Measurements from ENCODE around the gene SDHC.

Gene SDHC, protein sequence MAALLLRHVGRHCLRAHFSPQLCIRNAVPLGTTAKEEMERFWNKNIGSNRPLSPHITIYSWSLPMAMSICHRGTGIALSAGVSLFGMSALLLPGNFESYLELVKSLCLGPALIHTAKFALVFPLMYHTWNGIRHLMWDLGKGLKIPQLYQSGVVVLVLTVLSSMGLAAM

DNA sequence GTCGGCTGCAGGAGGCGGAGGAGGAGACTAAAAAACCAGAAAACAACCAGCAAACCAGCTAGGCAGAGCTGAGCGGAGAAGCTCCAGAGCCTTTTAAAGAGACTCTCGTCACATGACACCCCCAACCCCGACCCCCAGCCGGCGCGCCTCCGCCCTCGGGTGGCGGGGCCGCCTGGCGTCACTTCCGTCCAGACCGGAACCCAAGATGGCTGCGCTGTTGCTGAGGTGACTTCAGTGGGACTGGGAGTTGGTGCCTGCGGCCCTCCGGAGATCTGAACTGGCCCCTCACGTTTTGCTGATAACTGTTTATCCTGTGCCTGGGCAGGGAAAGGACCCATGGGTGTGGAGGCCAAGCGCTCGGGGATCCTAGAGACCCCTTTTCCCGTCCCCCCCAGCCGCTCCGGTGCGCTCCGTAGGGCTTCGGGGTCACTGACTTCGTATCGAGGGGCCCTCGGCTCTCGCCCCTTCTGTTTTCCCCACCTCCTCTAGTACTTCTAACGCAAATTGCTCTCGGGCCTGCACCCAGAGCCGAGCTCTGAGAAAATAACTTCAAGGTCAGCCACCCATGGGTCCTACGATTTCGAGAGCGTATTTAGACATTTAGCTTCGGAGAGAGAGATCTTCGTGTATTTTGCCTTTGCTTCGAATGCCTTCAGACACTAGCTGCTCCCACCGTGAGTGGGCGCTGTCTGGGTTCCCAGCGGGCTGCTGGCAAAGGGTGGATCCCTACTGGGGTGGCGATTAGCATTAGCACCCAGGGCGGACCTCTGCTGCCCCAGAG lies at the start of gene SDHC:
Gene SDHC, plus strand, starts transcription at position 181 of the 781 bp plus-strand sequence. Its CDS starts 25 bp downstream, at position 206.
- DNase-seq: peak; percentile 47 to 95 (median 88)

DNA sequence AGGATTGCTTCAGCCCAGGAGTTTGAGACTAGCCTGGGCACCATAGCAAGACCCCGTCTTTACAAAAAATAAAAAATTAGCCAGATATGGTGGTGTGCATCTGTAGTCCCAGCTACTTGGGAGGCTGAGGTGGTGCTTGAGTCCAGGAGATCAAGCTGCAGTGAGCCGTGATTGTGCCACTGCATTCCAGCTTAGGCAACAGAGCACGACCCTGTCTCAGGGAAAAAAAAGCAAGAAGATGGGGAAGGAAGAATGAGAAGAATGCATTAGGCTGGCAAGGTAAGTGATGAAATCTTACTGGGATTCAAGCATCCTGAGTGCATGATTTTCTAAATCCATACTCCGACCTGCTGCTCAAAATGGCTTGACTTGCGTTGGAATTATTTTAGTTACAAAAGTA lies 48.9 kb upstream of the SDHC start:
- no peak for DNase-seq

DNA sequence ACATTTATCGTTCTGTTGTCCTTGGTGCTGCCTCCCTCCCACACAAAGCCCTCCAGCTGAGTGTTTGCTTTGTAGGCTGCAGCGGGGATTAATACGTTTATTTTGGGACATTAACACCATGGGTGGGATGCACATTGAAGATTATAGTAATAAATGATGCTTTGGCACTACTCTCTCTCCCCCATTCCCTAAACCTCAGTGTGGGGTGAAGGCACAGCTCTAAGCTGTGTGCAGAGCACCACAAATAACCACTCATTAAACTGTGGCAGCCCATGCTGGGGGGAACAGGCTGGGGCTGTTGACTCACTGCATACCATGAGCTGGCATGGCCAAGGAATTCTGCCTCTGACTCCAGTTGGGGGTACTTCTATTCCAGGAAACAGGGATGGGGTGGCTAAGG lies 48.0 kb upstream of the SDHC start:
- peak in 1 of 56 donors; percentile 9 for DNase-seq

DNA sequence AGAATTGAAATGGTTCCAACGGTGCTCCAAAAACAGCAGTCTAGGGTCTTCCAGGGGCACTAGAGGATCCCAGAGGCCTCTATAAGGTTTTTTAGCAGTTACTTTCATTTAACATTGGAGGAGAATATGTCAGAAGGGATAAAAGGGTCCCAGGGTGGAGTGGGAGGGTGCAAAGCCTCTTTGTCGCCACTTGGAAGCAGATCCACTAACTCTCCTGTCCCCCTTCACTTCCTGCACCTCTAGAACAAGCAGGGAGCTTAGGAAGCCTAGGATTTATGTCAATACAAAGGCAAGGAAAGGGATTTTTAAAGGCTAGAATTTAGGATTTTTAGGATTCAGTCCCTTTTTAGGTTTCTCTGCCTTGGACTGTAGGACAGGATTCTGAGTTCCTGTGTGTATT lies 47.3 kb upstream of the SDHC start:
- no peak for DNase-seq

DNA sequence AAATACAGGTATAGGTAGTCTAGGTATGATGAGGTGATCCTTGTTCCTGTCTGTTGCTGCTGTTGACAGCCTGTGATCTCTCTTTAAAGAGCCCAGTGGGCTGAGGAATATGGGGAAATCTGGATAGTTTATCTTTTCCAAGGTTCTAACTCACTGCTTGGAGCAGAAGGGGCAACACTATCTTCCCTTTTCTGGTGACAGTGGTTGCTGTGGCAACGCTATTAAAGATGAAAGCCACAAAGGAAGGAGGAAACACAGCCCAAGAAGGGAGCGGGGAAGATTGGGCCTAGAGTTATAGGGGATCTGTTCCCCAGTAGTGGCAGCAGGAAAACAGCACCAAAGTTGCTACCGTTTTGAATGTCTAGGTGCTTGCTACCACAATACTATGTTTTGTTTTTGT lies 46.9 kb upstream of the SDHC start:
- no peak for DNase-seq

DNA sequence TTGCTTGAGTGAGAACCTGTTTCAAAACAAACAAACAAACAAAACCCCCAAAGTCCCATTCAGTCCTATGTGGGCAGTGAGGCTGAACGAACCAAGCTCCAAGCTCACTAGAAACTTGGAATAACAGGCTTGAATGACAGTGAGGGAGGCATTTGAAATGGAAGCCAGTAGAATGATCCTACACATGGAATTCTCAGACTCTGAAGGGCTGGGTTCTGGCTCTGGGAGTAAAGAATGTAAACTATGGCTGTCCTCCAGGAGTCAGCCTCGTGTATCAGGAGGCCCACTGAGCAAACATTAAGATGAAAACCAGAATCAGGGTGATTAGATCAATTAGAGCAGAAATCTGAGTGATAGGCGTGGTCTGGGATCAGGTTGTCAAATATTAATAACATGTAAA lies 40.8 kb upstream of the SDHC start:
- DNase-seq: no peak

DNA sequence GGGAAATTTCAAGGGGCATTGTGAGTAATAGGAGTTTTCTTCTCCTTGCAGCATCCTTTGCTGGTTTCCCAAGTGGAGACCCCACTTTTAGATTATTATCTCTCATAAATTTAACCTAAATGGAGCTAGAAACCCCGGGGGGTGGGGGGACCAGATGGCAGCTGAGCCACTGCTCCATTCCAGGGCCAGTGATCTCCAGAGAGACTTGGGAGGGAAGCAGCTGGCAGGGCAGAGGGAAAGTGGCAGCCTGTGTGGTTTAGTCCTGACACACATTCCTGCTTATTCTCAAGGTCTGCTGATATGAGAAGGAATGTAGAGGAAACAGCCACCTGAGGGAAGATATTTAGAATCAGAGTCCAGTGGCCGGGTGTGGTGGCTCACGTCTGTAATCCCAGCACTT lies 39.3 kb upstream of the SDHC start:
- no peak for DNase-seq

DNA sequence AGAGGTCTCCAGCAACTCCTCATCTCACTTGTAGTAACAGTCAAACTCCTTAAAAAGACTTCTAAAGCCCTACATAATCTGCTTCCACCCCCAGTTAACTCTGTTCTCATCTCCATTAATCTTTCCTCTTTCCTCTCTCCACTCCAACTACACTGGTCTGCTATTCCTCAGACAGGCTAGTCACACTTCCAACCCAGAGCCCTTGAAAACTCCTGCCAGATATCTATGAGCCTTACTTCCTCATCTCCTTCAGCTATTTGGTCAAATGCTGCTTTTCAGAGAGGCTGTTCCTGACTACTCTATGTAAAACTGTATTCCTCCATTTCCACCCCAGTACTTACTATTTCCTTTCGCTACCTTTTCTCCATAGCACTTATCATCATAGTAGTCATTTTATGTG lies 31.2 kb upstream of the SDHC start:
- no peak for DNase-seq

DNA sequence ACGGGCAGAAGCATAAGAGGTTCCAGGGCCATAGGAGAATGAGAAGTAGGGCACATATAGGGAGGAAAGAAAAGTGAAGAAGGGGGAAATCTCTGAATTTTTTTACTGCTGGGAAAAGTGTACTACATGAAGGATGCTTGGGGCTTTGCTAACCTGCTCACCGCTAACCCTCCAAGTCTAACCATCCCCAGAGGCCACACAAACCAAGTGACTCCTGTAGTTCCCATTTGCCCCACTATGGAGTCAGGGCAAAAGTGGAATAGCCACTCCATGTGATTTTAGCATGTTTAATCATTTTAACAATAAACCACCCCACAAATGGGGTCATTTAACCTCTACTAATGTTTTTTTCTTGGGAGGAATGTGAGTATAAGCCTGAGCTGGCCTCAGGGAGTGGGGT lies 29.1 kb upstream of the SDHC start:
- no peak for DNase-seq

DNA sequence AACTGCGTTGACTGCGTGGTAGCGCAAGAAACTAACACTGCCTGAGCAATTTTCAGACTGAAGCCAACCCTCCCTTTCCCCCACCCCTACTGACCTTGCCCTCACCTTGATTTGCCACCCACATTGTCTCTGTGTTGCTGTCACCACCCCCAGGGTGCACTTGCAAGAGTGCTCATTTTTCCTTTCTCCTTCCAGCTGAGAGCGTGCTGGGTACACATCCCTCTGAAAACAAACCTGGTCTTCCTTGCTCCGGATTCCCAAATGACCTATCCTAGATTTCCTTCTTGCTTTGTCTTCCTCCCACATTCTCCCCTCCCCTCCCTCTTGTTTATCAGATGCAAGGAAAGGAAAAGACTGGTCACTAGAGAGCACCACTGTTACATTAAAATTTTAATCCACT lies 28.7 kb upstream of the SDHC start:
- no peak for DNase-seq

DNA sequence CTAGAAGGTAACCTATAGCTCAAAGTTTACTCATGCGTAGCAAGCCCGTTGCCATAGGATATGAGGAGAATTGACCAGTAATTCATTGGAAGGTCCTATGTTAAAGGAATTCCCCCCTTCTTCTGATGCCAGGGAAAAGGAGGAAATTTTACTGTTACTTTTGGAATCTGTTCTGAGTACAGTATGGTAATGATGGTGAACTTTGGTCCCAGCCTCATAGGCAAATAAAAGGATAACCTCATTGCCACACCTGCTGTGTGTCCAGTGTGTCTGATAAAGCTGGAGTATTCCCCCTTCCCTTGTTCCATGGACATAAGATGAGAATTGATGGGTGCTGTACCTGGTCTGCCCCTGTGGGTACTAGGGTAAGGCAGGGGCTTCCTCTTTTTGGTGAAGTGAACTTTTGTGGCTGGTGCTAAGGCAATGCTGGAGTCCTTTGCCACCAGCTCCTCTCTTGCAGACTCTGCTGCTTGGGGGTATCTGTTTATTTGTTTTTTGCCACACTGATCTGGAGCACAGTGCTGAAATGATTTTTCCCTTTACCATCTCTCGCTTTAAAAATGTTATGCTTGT lies 26.6 kb upstream of the SDHC start:
- no peak for DNase-seq

DNA sequence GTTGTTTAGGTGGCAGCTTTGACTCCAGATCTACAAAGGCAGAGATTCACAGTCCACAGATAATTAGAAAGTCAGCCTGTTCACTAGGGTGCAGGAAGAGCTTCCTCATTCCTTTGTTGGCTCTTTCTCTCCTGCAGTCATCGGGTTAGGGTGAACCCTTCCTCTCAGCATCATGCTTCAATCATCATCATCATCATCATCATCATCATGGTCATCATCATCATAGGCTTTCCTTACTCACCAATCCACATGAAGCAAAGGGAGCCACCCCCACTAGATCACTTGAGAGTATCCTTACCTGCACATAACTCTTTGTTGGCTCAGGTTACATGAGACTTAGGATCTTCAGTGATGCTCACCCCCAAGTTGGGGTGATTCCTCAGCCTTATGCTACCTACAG lies 23.4 kb upstream of the SDHC start:
- DNase-seq: no peak

DNA sequence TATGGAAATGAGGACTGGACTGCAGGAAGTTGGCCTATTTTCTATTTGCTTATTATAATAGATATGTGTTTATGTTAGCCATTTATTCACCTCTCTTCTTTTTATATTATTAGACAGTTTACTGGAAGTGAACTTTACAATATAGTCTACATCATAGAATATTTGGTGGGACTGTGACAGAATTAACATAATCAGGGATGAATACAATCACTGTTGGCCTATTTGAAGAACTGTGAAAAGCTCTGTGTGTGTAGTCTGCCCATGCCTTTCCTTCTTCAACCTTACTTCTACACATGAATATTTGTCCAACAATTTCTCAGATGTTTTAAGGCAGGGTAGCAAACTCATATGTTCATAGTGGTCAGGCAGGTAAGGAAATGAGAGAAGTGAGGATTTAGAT lies 16.8 kb upstream of the SDHC start:
- DNase-seq: no peak

DNA sequence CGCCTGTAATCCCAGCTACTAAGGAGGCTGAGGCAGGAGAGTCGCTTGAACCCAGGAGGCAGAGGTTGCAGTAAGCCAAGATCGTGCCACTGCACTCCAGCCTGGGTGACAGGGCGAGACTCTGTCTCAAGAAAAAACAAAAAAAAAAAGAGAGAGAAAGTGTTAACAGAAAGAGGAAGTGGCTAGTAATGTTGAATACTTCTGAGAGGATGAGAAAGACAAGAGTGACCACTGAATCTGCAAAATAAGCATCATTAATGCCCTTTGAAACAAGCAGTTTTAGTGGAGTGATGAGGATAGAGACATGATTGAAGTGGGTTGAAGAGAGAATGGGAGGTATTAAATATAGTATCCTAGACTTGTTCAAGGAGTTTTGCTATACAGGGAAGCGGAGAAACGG lies 16.1 kb upstream of the SDHC start:
- no peak for DNase-seq

DNA sequence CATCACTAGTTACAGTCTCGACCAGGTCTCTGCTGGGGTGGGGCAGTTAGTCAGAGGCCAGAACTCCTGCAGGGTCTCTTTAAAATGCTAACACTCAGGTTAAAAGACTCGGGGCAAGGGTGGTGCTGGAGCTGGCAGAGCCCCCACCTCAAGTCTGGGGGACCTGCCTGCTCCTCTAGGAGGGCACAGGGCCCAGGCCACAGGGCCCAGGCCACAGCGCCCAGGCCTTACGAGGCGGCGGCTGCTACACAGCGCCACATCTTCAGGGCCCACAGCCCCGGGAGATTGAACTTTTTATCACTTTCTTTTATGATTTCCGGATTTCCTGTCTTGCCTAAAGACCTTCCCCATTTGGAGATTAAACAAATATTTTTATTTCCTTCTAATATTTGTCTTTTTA lies 14.8 kb upstream of the SDHC start:
- DNase-seq: no peak

DNA sequence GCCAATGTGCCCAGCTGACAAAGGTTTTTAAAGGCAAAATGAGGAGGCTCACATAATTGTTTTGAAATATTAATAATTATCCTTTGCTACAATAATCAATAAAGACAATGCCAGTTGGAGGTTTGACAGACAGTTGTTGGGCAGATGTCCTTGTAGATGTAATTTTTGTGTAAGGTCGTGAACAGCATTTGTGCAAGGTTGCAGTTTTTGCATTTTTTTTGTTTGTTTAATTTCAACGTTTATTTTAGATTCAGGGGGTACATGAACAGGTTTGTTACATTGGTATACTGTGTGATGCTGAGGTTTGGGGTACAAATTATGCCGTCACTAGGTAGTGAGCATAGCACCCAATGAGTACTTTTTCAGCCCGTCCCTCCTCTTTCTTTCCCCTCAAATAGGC lies 13.7 kb upstream of the SDHC start:
- no peak for DNase-seq

DNA sequence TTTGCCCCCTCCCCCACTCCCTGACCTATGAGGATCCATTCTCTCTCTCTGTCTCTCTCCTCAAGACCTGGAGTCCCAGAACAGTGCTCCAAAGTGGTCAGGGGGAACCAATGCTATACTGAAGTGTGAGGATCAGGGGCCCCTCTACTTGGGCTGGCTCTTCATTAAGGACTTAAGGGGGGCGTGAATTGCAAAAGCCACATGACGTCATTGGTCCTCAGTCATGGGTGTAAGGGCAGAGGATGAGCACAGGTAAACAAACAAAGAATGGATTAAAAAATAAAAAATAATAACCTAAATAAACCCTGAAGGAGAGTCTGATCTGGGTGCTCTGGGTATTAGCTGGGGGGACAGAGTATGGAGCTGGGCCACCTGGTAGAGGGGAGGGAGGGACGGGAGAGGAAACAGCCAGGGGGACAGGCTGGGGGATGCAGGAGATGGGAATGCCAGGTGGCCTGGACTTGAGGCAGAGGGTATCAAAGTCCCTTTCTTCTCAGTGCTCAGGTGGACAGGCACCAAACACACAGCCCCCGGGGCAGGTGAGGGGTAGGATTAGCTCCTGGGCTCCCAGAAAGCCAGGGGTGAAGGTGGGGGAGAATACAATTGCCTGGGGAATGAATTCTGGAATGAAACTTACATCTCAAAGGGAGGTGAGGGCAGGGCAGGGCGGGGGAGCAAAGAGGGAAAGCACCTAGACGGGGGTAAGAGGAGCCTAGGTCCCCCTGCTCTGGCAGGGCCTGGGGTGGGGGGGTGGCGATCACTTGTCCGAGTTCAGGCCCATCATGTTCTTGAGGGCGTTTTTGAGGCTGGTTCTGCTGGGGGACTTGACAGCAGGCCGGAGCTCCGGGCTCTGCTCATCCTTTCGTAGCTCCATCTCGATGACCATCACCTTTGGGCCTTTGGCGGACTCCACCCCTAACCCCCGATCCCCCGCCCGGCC lies 9.0 kb upstream of the SDHC start:
- DNase-seq: peak in 1 of 56 donors; percentile 26

DNA sequence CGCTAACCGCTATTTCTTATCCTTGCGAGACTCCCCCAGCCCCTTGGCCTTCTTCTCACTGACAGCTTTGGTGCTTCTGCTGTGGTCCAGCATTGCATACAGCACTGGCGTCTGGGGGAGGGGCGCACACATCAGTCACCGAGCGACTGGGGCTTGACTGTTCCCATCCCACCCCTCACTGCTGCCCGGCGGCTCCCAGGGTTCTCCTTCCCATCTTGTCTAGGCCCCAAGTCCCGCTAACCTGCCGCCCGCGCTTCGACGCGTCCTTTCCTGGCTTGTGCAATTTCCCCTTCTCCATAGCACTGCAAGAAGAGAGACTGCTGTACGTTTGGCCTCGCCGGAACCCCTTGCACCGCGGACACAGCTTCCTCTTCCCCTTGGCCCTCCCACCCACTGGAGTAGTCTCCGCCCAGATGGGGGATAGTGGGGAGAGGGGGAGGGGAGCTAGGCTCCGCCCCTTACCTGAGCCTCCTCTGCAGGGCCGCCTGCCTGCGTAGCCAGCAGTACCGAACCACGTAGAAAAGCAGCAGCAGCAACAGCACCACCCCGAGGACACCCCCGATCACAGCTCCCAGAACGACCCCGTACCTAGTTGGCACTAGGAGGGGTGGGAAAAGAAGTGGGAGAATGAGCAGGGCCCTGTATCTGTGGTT lies 8.2 kb upstream of the SDHC start:
- peak in 54 of 56 donors; percentile 11 to 81 (median 54) for DNase-seq

DNA sequence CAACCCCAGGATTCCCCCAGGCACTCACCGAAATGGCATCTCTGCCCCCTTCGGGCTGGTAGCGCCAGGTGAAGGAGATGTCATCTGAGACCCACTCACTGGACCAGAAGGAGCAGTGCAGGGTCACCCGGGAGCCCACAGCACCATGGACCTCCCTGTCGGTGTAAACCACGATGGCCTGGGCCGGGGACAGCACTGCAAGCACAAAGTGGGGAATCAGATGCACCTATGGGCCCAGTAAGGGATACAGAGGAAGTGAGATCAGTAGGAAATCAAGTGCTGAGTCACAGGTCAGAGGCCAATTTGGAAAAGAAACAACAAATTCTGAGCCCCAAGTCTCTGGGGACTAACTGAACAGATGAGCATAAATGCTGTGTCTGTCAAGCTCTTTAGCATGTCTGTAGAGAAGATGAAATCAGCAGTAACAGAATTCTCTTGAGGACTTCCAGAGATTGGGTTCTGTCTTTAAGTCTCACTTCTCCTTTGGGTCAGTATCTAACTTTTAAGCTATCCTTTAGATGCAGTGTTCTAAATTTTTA lies 6.9 kb upstream of the SDHC start:
- DNase-seq: peak in 2 of 56 donors; percentile 2 to 3

DNA sequence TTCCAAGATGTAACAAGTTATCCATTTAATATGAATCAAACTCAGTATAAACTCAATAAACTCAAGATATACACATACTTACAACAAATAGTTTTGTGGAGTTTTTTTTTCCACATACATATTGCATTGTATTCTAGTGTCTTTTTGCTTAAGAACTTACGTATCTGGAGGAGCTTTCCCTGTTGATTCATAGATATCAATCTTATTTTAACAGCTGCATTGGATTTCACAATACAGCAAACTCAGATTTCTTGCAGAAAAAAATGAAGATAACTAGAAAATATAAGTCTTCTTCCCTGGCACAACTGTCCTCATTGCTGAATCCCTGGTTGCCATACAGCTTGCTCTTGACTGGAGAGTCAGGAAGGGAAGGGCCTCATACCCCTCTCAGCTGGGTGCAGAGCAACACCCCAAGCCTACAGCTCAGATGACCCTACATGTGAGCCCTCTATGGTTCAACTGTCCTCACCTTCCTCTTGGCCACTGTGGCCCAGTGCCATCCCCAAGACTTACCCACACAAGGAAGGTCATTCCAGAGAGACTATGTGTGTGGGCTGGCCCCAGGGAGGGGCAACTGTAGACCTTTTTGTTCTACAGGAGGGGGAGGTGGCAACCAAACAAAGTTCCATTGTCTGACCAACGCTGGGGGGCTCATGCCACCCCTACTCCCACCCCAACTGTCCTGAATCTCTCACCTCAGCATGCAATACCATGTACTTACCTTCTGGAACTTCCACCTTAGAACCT lies 6.1 kb upstream of the SDHC start:
- DNase-seq: no peak
